GM10847 (cell line): ENCODE data around the gene NUDT21.
A peak's percentile ranks its signal among the peaks of the same experiment; 100 is the strongest.

Experiments used
- POLR2A ChIP-seq: IDR thresholded peaks from 2 replicates; pipeline ENCODE4 v1.6.1; 2011; ENCODE audit not compliant: insufficient read length; ENCODE audit errors: extremely low read depth

Gene NUDT21

DNA sequence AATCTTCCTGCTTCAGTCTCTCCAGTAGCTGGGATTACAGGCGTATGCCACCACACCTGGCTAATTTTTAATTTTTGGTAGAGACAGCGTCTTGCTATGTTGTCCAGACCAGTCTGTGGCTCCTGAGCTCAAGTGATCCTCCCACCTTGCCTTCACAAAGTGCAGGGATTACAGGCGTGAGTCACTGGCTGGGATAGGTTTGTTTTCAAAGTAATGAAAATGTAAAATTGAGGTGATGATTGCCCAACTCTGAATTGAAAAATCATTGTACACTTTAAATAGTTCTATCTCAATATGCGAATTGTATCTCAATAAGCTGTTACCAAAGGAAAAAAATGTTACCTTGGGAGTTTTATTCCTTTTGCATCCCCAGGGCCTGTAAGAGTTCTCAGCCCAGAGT, 24.5 kb downstream of the NUDT21 start:
- TF ChIP-seq POLR2A: no peak

DNA sequence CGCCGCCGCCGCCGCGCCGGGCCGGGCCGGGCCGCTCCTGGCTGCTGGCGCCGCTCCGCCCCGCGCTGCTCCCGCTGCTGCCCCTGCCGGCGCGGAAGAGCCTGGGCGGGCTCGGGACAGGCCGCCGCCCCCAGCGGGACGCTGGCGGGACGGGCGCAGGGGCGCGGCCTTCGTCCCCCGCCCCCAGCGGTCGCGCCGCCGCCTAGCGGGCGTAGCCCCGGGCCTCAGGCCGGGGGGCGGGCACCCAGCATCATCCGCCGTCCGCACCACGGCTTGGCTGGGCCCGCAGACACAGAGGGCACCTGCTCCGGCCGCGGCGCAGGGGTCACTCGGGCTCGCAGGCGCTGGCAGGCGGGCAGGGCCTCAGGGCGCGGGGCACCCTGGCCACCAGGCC, 25.7 kb downstream of the NUDT21 start, which contains the start of gene AMFR:
Gene AMFR, minus strand, starts transcription at position 107 of the 394 bp plus-strand sequence. CDS start 218 bp downstream, outside the sequence.
- TF ChIP-seq POLR2A: peak; percentile 32

DNA sequence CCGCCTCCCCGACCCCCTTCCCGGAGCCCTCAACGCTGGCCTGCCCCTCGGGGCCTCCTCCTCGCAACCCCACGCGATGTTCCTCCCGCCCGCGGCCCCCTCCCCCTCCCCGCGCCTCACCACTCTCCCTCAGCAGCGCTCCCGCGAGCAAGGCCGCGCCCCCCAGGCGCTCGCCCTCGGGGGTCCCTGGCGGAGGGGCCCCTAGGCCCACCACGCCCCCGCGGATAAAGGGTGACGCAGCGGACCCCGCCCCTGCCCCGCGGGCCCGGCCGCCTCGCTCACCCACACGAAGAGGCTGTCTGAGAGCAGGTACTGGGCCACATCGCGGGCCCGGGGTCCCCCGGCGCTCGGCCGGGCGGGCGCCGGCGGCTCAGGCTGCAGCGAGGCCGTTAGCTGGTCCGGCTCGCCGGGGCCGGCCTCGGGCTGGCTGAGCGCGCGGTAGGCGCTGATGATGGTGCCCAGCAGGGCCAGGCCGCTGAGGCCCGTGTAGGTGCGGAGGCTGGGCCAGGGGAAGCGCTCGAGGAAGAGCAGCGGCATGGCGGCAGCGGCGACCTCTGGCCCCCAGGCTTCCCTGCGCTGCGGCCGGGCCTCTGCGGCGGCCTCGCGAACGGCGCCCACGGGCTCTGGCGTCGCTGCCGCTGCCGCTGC, 26.2 kb downstream of the NUDT21 start:
- no peak for TF ChIP-seq POLR2A

DNA sequence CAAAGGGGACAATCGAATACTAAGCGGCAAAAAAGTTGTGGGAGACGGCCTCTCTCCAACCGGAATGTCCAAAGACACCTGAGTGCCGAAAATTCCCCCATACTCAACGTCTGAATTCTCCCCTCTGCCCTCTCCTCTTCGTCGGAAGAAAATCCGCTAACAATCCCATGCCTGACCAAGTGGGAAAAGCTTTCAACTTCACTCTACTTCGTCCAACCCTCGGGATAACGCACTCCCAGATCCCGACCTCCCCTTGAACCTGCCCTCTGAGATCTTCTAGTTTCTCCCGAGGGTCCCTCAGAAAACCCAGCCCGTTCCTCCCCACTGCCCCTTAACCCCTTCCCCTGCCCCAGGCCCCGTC, 26.7 kb downstream of the NUDT21 start:
- no peak for TF ChIP-seq POLR2A

DNA sequence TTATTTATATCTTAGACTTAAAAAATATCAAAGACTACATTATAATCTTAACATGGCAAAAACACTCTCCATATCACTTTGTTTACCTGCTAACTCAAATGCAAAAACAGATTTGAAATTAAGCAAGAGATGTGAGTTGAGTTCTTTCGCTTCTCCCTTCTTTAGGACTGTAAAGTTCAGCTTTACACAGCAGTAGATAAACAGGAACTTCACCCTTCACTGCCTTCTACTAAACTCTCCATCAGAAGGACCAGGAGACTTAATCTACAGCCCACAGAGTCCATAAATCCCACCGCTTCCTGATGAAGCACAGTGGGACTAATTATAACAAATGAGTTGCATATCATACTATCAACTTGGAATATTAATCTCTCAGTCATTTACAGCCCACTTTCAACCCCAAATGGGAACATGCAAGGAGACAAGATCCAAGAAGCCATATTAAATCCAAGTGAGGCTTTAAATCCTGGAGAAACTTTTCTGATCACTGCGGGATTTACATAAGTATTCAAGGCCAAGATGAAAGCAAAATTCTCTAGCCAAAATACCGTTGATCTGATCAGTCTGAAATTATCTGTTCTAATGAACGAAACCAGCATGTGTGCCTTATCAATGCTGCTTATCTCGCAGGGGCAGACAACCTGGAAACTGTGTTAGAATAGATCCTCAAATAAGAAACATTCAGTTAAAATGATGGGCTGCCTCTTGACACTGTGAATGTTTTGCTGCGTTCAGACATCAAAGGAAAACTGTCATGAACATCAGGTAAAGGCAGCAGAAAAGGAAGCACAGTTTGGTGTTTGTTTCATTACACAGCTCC, 27.3 kb downstream of the NUDT21 start:
- TF ChIP-seq POLR2A: no peak

DNA sequence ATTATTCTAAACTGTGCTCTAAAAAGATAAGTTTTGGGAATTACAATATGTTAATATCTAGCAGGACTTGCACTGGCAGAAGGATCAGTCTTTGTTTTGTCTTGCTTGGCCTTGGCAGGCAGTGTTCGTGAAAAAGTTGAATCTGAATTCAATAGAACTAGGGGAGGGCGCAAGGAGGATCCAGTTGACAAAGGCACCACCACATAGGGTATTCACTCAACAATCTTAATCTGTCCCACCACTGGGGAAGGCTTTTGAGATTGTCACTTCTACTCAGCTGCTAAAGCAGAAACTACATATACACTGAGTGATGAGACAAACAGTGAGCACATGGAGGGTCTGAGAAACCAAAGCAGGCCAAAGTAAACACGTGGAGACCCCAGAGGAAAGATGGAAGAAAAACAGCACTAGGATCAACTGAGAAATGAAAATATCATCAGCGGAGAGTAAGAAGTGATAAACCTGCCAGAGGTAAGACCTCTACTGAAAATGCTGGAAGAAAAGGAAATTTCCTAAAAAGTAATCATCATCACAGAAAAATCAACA, 28.2 kb downstream of the NUDT21 start:
- TF ChIP-seq POLR2A: no peak

DNA sequence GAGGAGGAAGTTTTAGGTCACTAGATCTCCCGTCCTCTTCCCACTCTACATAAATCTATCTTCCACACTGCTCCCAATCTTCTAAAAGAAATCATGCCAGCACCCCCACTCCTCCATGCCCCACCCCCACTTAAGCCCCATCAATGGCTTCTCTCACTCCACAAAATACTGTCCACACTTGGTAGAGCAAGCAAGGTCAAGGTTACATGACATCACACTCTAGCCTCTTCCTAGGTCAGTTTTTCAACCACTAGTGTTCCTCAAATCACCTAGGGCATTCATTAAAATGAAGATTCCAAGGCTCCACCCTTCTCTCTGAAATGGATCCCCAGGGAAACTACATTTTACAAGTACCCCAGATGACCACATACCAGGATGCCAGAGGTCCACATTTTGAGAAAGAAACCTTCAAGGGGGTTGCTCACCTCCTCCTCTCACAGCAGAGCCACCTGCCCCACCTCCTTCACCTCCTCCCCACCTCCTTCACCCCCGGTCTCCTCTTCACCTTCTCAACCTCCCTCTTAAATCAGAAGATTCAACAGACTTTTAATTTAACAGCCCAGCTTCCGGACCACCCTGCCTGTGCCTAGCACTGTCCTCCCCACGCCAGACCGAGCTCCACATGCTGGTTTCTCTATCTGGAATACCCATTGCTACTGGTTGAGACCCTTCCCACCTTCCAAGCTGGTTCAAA, 29.0 kb downstream of the NUDT21 start:
- no peak for TF ChIP-seq POLR2A

DNA sequence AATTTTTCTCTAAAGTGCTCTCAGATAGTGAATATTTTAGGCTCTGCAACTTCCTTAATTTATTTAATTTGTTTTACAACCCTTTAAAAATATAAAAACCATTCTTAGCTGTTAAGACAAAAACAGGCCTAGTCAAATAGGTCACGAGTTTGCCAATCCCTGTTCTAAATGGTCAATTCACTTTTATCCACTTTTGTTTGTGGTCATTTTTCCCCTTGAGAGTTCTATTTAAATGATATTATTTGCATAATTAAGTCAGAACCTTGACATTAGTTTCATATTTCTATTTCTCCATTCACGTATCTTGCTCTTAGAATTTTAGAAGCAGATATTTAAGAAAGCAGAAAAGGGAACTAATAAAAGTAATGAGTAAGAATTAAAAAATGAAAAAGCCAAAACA, 29.8 kb downstream of the NUDT21 start:
- TF ChIP-seq POLR2A: no peak

DNA sequence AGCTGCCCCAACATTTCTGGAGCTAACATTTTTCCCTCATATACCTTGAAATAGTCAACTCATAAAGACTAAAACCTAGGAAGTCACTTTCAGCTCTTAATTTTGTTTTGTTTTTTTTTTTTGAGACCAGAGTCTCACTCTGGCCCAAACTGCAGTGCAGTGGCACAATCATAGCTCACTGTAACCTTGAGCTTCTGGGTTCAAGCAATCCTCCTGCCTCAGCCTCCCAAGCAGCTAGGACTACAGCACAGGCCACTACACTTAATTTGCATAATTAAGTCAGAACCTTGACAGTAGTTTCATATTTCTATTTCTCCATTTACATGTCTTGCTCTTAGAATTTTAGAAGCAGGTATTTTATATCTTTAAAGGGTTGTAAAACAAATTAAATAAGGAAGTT, 30.5 kb downstream of the NUDT21 start:
- TF ChIP-seq POLR2A: no peak

DNA sequence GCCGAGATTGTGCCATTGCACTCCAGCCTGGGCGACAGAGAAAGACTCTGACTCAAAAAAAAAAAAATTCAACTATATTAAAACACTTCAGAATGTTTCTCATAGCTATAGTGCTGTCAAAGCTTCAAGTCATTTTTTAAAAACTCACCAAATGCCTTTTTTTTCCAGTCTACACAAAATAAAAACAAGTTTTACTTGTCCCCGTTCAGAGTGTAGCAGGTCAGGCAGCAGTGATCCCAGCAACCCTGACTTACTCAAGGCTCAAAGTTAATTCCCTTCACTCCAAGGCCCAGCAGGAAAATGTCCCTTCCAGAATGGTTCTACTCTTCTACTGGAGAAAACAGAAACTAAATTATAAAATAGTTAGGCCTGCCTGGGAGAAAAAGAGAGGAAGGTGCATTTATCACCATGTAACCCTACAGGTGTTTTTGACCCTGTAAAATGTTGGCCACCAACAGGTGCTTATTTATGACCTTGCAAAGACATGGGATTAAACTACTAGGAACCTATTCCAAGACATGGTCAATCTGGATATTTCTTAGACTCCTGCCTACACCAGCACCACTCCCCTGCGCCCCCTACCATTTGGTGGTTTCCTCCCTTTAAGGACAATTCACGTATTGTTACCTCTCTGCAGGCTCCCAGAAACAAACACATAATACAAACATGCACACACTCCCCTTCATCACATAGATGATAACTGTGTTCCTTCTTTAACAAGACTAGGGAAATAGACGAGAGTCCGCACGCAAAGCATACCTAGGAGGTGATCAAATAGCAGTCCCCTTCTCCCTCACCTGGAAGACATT, 31.2 kb downstream of the NUDT21 start:
- TF ChIP-seq POLR2A: no peak

DNA sequence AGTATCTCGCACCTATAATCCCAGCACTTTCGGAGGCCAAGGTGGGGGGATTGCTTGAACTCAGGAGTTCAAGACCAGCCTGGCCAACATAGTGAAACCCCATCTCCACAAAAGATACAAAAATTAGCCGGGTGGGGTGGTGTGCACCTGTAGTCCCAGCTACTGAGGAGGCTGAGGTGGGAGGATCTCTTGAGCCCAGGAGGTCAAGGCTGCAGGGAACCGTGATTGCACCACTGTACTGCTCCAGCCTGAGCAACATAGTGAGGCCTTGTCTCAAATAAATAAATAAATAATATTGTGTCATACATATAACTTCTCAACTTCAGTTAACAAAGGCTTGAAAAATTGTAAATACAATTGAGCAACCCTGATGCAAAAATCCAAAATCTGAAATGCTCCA, 34.0 kb downstream of the NUDT21 start:
- TF ChIP-seq POLR2A: no peak

DNA sequence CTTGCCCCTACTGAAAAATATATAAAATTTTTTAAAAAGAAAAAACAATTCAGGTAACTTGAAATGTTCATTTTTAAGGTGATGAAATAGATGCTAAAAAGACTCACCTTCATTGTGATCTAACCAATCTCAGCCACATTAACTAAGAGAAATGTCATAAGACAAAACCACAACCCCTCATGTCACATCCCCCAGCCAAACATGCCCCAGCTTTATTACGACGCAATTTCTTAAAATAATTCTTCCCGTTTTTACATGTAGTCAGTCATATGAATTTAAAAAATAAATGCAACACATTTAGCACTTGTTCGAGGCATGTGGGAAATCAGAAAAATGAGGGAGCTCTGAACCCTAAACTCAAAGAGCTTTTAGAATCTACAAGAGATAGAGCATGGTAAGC, 35.3 kb downstream of the NUDT21 start:
- TF ChIP-seq POLR2A: no peak

DNA sequence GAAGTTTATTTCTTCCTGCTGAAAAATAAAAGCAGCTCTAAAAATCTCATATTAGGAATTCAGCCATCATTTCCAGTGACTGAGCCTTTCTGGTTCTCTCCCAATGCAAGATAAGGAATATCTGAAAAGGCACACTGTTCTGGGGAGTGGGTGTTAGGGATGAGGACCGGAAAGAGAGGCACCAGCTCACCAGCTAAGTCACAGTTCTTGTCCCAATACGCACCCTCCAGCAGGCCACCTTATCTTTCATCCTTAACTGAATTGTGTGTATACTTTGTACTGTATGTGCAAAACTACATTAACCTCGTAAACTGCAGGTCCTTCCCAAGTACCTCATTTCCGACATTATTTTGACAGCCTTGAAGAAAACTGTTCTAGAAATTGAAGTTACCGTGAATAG, 36.8 kb downstream of the NUDT21 start:
- TF ChIP-seq POLR2A: no peak

DNA sequence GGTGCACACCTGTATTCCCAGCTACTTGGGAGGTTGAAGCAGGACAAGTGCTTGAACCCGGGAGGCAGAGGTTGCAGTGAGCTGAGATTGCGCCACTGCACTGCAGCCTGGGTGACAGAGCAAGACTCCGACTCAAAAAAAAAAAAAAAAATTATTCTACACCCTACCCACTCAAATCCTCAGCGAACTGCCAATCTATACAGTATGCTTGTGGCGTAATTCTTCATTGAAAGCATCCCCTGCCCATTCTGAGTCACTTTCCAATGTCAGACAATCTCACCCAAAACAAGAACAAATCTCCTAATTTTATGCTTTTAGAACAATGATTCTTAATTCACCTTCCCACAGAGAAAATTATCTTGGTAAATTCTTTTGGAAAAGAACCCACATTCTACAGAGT, 37.8 kb downstream of the NUDT21 start:
- no peak for TF ChIP-seq POLR2A

DNA sequence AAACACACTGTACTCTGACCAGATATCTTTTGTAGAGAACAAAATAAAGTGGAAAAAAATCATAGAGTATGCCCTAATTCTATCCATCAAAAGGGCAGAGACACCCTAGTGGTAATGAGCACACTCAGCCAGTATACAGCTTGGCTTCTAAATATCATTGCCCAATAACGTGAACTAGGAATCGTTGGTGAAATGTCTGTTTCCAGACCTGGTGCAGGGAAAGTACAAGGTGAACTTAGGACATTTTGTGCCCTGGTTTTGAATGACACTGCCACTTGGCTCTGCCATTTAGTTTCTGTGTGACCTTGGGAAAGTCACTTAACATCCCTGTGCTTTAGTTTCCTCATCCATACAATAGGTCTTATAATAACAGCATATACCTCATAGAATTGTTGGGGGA, 39.5 kb downstream of the NUDT21 start:
- TF ChIP-seq POLR2A: no peak

DNA sequence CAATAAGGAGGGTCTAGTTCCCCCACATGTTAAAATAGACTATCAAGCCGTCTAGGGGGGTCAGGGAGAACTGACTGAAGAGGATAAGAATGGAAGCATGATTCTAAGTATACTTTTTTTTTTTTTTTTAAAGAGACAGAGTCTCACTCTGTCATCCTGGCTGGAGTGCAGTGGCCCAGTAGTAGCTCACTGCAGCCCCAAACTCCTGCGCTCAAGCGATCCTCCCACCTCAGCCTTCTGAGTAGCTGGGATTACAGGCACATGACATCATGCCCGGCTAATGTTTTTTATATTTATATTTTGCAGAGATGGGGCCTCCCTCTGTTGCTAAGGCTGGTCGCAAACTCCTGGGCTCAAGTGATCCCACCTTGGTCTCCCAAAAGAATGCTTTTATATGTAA, 40.0 kb downstream of the NUDT21 start:
- TF ChIP-seq POLR2A: no peak

DNA sequence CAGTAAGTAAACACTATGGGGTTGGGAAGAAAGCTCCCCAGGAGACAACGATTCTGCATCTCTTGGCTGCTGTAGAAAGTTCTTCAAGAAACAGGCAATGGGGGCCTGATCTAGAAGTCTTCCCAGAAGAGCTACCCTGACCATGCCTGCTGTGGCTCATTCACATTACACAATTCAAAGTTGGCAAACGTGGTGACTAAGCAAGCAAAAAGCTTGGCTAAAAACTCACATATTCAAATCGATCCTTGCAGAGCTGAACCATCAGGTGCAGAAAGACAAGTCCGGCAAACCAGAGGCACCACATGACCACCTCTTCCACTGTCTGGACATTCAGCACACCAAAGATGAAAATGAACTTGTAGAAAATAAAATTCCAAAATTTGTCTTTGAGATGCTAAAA, 41.9 kb downstream of the NUDT21 start:
- no peak for TF ChIP-seq POLR2A
